Keratinocyte (primary cell): ENCODE data around the gene SELPLG.

ENCODE experiments used
- CTCF ChIP-seq, 3 experiments: IDR thresholded peaks in 1 of 3; conservative IDR thresholded peaks in 1 of 3; optimal IDR thresholded peaks in 1 of 3; 2 replicates in 2 of 3; 3 replicates in 1 of 3; pipeline versions ENCODE3 to v1.5.1; 2011; ENCODE audit warnings: low read length in 3 of 3, mild to moderate bottlenecking in 3 of 3, moderate library complexity in 2 of 3, control low read depth in 1 of 3, inconsistent platforms in 1 of 3; ENCODE audit not compliant: insufficient read depth in 2 of 3; ENCODE audit errors: extremely low read depth in 1 of 3
- EZH2 ChIP-seq: IDR thresholded peaks from one replicate; pipeline ENCODE4 v1.6.1; 2012; ENCODE audit warnings: inconsistent platforms, mild to moderate bottlenecking, low read length, moderate library complexity

- TF ChIP-seq CTCF (optimal IDR thresholded peaks at IDR 0.05 in 1 of 3, IDR thresholded peaks at IDR 0.05 in 1 of 3, conservative IDR thresholded peaks at IDR 0.05 in 1 of 3; ENCODE audit: extremely low read depth in 1 of 3, insufficient read depth in 2 of 3, low read length in 3 of 3) = no peak
- no peak for TF ChIP-seq EZH2
Measured at GRCh38 chr12:108642899-108643654, 9.4 kb upstream of the SELPLG start.
